Smooth muscle cell of the brain vasculature (primary cell): Measurements from ENCODE around the gene GPR137.

Source experiments
- DNase-seq: peaks from one replicate; pipeline ENCODE4 v3.0.0-alpha.2; 2012; ENCODE audit warnings: low read depth, low spot score

Gene GPR137

DNA sequence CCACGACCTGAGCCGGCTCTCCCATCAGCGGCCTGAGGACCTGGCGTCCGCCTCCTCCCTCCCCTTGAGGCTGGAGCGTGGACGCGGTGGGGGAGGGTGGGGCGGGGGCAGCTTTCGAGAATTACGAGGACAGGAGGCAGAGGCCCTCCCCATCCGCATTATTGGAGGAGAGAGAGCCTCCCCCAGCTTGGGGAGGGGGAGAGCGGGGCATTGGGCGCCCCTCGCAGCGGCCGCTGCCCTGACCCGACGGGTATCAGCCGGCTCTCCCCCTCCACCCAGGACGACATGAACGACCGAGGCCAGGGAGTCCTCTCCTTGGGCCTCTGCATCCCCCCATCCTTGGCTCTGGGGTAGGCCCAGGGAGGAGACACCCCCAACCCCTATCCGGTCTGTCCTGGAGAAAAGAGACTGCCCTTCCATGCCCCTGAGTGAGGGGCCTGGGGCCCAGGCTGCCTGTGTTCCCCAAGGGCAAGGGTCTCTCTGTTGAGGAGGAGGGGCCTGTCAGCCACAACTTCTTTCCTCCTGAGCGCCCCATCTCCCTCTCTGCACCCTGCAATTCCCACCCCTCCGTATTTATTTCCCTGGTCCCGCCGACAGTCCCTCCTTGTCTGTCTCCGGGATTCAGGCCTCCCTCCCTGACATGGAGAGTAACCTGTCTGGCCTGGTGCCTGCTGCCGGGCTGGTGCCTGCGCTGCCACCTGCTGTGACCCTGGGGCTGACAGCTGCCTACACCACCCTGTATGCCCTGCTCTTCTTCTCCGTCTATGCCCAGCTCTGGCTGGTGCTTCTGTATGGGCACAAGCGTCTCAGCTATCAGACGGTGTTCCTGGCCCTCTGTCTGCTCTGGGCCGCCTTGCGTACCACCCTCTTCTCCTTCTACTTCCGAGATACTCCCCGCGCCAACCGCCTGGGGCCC, 495 bp downstream of the GPR137 start:
- DNase-seq: no peak

DNA sequence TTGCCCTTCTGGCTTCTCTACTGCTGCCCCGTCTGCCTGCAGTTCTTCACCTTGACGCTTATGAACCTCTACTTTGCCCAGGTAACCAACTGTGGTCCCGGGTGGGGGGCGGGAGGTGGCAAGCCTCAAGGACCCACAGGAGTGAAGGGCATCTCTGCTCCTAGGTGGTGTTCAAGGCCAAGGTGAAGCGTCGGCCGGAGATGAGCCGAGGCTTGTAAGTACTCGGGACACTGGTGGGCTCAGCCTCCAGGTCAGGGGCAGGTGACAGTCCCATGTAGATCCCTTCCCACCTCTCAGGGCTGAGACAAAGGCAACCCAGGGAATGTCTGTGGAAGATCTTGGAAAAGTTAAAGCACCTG, 1.1 kb downstream of the GPR137 start:
- no peak for DNase-seq

DNA sequence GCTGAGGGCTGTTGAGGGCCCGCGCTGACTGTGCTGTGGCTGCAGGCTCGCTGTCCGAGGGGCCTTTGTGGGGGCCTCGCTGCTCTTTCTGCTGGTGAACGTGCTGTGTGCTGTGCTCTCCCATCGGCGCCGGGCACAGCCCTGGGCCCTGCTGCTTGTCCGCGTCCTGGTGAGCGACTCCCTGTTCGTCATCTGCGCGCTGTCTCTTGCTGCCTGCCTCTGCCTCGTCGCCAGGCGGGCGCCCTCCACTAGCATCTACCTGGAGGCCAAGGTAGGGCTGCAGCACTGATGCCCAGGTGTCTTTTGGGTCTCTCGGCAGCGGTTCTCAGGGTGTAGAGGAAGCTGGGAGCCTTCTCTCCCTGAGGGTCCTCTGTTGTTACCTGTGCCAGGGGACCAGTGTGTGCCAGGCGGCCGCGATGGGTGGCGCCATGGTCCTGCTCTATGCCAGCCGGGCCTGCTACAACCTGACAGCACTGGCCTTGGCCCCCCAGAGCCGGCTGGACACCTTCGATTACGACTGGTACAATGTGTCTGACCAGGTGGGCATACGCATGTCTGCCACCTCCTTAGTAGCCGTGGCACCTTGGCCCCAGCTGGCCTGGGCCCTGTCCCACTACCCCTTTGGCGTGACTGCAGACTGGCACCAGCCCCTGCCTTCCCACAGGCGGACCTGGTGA, 2.2 kb downstream of the GPR137 start:
- DNase-seq: no peak

DNA sequence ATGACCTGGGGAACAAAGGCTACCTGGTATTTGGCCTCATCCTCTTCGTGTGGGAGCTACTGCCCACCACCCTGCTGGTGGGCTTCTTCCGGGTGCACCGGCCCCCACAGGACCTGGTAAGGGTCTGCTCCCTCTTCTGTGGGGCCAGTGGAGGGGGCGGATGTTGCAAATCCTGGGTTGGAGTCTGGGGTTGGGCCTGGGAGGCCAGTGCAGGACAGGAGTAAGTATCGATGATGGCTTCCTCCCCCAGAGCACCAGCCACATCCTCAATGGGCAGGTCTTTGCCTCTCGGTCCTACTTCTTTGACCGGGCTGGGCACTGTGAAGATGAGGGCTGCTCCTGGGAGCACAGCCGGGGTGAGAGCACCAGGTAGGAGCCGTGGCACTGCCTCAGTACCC, 2.7 kb downstream of the GPR137 start:
- DNase-seq: no peak

DNA sequence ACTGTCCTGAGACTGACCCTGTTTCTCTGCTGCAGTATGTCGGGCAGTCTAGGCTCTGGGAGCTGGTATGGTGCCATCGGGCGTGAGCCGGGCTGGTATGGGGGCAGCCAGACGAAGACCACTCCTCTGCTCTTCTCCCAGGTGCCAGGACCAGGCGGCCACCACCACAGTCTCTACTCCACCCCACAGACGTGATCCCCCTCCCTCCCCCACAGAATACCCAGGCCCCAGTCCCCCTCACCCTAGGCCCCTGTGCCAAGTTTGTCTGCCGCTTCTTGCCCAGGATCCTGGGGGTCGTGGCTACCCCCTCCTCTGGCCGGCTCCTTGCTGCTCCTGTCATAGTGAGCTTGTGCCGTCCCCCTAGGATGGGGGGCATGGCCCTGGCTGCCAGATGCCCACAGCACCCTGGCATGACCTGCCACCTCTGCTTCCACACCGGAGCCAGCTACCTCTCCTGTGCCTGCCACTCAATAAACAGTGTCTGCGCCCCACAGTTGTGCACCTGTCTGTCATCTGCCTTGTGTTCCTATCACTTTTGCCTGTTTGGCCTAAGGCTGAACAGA, 3.4 kb downstream of the GPR137 start:
- DNase-seq: no peak

DNA sequence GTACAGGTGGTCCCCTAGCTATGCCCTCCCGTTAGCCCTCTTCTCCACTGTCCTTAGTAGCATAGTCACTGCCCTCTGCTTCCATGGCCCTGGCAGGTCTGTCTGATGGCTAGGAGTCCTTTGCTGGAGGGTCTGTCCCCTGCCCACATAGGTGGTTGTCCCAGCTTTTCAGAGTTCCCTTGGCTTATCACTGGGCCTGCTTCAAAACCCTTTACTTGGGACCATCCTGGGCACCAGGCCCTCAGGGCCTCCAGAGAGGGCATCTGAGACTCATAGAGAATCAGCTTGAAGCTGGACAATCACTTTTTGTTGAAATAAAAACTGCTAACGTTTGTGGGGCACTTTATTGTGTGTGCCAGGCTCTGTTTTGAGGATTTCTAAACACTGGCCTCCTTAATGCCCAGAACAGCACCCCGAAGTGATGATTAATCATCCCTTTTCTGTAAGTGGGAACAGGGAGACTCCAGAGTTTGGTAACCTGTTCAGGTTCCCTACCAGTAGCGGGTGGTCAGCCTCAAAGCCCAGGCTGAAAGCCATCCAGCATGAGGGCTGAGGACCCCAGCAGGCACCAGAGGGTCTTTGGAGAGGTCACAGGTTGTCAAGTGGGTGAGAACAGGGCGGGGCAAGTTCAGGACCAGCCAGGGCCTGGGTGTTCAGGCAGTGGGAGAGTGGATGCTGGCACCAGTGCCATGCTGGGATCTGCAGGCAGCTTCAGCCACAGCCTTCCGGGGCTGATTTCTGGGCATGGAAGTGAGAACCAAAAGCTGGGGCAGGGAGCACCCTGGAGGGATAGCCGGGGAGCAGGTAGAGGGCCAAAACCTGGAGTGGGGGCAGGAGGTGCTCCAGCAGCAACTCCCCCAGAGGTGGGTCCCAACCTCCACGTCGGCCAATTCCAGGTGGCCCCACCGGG, 5.0 kb downstream of the GPR137 start:
- DNase-seq: no peak

DNA sequence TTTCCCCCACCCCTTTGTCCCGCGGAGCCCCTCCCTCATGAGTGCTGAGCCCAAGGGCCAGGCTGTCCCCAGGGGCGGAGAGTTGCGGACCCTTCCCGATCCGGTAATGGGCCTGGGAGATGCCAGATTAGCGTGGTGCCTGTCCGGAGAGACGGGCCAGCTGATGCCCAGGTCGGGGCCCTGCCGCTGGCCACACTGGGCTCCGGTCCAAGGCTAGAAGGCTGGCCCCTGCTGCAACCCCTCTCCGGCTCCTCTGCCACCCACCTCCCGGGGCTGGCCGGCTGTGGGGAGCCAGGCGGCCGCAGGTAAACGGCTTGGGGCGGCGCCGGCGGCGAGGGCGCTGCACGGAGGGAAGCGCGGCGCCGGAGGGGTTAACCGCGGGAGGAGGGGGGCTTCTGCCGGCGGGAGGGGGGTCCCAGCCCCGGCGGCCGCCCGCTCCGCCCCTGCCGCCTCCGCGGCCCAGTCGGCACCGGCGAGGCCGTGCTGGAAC, 5.7 kb downstream of the GPR137 start, which contains the start of gene KCNK4:
Gene KCNK4 (plus strand): TSS at position 41 of the 490 bp plus-strand sequence. CDS start 1,717 bp downstream, outside the sequence.
- no peak for DNase-seq

DNA sequence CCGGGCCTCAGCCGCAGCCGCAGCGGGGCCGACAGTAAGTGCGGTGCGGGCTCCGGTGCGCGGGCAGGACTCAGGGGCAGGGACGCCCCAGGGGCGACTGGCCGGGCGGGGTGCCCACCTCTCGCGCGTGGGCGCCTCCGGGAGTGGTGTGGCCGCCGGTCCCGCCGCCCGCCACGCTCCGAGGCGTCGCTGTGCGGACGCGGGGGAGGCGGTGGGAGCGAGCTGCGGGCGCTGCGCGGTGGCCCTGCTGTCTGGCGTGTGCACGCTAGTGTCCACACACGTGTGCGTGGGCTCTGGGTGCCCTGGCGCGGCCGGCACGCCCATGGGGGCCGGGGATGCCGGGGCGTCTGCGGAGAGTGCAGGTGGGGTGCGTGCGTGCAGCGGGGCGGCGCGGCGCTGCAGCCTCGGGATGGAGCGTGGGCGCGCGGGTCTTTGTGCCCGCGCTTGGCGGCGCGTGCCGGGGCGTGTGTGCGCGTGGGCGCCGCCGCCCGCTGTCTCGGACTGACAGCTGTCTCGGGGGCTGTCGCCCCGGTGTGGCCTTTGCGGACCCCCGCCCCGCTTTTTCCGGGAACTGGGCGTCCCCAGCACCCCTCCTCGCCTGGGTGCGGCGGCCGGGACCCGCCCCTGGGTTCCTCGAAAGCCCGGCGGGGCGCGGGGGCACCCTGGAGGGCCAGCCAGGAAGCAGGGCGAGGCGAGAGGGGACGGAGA, 6.3 kb downstream of the GPR137 start:
- DNase-seq: no peak

DNA sequence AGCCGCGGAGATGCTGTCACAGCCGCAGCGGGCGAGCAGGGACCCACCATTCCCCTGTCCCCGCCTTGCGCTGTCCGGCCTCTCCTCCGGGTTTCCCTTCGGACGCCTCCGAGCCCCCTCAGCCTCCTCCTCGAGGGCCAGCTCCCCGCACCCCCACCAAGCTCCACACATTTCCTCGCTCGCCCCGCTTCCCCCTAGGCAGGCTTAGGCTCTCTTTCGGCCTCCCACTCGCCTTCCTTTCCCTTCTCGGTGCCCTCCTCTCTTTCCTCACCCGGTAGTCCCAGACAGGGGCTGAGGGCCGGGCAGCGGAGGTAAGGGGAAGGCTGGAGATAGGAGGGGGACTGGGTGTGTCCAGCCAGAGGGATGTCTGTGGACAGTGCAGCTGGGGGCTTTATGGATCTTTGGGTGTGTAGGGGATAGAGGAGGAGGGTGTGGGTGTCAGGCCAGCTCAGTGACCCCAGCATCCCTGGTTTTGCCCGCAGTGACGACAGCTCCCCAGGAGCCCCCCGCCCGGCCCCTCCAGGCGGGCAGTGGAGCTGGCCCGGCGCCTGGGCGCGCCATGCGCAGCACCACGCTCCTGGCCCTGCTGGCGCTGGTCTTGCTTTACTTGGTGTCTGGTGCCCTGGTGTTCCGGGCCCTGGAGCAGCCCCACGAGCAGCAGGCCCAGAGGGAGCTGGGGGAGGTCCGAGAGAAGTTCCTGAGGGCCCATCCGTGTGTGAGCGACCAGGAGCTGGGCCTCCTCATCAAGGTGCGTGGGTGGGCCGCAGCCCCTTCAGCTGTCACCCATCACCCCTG, 7.0 kb downstream of the GPR137 start:
- no peak for DNase-seq

DNA sequence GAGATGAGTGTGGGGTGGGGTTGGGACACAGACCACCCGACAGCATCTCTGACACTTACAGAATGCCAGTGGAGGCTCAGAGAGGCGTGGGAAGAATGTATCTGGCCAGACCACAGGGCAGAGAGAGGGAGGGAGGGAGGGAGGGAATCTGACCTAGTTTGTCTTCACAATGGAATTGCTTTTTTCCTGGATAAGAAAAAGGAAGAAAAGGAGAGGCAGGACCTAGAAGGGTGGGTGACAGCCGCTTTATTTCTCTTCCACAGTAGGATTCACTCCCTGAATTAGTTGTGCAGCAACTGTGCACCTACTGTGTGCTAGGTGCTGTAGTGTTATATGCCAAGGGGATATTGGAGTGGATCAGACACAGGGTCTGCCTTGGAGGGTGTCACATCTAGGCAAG, 9.1 kb downstream of the GPR137 start:
- DNase-seq: no peak

DNA sequence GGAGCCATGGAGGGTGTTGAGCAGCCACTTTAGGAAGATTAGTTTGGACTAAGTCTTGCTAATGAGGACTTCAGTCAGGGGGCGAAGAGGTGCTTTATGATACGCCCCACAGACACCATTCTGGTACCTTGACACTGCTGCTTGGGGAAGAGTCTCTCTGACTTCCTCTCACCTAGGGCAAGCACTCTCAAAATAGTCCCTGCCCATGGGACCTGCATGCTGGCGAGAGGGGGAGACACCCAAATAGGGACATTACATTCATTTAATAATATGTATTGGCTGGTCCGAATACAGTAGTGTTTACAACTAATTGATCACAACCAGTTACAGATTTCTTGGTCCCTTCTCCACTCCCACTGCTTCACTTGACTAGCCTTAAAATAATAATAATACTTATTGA, 10.1 kb downstream of the GPR137 start:
- no peak for DNase-seq

DNA sequence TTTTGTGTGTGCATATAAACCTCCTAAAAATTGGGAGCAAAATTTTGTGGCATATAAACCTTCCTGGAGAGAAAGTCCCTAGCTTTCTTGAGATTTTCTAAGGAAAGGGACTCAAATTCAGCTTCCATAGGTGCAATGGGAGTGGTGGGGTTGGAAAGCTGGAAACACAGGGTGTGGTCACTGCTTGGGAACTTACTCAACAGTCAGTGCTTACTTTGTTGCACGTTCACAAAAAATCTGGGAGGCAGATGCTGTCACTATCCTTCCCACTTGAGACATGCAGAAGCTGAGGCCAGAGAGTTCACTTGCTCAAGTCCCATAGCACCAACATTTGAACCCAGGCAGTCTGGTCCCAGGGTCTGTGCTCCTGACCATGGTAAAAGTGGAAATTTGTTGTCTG, 10.6 kb downstream of the GPR137 start:
- no peak for DNase-seq

DNA sequence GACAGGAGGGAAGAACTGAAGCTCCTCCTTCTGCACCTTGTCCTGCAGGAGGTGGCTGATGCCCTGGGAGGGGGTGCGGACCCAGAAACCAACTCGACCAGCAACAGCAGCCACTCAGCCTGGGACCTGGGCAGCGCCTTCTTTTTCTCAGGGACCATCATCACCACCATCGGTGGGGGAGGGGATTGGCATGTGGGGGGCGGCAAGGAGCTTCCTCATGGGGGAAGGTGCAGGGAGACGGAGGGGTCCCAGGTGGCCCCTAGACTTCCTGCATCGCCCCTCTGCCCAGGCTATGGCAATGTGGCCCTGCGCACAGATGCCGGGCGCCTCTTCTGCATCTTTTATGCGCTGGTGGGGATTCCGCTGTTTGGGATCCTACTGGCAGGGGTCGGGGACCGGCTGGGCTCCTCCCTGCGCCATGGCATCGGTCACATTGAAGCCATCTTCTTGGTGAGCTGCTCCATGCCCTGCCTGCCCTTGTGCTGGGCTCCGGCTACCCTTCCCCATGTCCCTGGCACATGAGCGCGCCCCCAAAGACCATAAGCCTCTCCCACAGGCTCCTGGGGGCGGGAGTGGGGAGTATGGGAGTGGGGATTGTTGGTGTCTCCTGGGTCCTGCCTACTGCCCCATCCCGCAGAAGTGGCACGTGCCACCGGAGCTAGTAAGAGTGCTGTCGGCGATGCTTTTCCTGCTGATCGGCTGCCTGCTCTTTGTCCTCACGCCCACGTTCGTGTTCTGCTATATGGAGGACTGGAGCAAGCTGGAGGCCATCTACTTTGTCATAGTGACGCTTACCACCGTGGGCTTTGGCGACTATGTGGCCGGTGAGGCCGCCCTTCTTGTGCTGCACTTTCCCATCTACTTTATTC, 11.4 kb downstream of the GPR137 start:
- no peak for DNase-seq

DNA sequence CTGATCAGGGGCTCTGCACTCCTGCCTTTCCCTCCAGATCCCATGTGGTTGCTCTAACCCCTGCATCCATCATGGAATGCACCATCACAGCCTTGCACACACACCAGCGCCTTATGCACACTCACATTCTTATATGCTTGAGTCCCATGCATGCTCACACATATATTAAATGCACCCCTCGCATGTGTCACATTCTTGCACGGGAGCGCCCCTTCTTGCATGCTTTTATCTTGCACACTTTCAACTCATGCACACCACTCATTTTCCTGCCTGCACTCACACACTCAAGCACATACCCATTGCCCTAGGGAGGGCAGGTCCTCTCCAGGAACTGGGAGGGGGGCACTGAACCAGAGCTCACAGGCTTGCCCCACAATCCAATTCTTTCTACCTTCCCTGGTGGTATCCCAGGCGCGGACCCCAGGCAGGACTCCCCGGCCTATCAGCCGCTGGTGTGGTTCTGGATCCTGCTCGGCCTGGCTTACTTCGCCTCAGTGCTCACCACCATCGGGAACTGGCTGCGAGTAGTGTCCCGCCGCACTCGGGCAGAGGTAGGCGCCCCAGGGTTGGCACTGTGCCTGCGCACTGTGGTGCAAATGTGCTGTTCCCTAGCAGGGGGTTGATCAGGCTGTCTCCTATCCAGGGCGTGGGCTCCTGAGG, 12.2 kb downstream of the GPR137 start:
- DNase-seq: no peak

DNA sequence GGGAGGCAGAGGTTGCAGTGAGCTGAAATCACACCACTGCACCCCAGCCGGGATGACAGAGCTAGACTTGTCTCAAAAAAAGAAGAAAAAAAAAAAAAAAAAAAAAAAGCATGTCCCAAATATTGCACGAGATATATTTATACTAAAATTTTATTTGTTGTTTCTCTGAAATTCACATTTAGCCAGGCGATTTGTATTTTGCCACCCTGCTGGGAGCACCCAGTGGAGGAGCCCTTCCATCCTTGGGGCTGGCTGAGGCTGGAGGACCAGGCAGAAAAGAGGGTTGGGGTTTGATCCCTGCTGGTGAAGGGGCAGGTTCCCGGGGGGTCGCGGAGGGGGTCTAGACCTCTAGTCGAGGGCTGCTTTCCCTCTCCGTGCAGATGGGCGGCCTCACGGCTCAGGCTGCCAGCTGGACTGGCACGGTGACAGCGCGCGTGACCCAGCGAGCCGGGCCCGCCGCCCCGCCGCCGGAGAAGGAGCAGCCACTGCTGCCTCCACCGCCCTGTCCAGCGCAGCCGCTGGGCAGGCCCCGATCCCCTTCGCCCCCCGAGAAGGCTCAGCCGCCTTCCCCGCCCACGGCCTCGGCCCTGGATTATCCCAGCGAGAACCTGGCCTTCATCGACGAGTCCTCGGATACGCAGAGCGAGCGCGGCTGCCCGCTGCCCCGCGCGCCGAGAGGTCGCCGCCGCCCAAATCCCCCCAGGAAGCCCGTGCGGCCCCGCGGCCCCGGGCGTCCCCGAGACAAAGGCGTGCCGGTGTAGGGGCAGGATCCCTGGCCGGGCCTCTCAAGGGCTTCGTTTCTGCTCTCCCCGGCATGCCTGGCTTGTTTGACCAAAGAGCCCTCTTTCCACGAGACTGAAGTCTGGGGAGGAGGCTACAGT, 13.6 kb downstream of the GPR137 start:
- no peak for DNase-seq

DNA sequence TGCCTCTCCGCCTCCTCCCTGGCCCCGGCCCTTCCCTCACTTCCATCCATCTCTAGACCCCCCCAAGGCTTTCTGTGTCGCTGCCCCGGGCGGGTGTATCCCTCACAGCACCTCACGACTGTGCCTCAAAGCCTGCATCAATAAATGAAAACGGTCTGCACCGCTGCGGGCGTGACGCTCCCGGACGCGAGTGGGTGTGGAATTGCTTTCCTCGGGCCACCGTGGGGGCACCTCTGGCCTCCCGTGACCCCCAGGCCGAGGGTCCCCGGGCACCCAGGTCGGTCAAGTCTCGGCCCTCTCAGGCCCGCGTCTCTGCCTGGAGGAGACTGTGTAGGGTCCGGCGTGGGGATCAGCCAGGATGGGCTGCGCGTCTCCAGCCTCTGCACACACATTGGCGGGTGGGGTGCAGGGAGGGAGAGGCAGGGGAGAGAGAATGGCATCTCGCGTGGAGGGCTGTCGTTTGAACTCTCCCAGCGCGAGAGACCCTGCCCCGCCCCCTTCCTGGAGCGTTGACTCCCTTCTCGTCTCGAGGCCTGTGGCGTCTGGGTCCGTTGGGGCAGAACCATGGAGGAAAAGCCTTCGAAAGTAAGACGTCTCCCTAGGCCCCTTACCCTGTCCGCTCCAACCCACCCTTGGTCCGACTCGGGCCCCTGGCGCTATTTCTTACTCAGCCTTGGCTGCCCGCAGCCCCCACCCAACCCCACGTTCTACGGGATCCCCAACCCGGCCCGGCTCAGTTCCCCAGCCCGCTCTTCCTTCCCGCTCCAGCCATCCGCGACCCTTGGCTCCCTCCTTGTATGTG, 14.4 kb downstream of the GPR137 start, which contains the start of gene CATSPERZ:
Gene CATSPERZ (plus strand): TSS at position 512 of the 802 bp plus-strand sequence. CDS start 53 bp downstream, at position 565.
- DNase-seq: no peak
